DND-41 (cell line): ENCODE data around the gene NDUFV2.

Source experiments
- CTCF ChIP-seq: IDR thresholded peaks from 2 replicates; pipeline ENCODE4 v1.5.1; 2012; ENCODE audit warnings: borderline replicate concordance, low read length, moderate library complexity, mild to moderate bottlenecking; ENCODE audit not compliant: poor library complexity, severe bottlenecking; ENCODE audit errors: extremely low read depth
- EZH2 ChIP-seq: IDR thresholded peaks from 3 replicates; pipeline ENCODE4 v1.6.1; 2012; ENCODE audit warnings: borderline replicate concordance, low read depth, mild to moderate bottlenecking, moderate library complexity, low read length, inconsistent platforms; ENCODE audit not compliant: severe bottlenecking

GRCh38 chr18:9115984-9116383 lies 13.5 kb downstream of the NDUFV2 start:
- TF ChIP-seq CTCF = no peak
- TF ChIP-seq EZH2 = no peak
